ENCODE results near the gene HRG. TPM values are rescaled to one million over a fixed set of nuclear protein-coding genes. Genes with fewer than 3 reads are reported as not detected.
"Not testable (repeated sequence)": the region's sequence is repeated elsewhere in the genome, so short reads cannot be mapped to it uniquely, and the experiment has no call there.

The HRG gene
- total RNA-seq, 1 donor = not detected

- Histone ChIP-seq H3K36me3 (ENCODE audit: insufficient read depth, low read length) (no peaks in the 10 kb centered on the region), H2AFZ (ENCODE audit: low read length) (no peak overlapping the region), H3K27ac (ENCODE audit: low read depth, low read length) (no peak overlapping the region), H3K4me2 (ENCODE audit: insufficient read depth, low read length) (no peak overlapping the region), H3K4me1 (ENCODE audit: insufficient read depth, low read length) (no peaks in the 10 kb centered on the region), H3K79me2 (ENCODE audit: insufficient read depth, low read length) (no peaks in the 10 kb centered on the region), H4K20me1 (ENCODE audit: insufficient read depth, low read length) (no peaks in the 10 kb centered on the region), H3K9me3 (ENCODE audit: low read depth, low read length) (no peaks in the 10 kb centered on the region), H3K27me3 (ENCODE audit: insufficient read depth, low read length) (peaks cover 3% of the 10 kb centered on the region), H3K4me3 (ENCODE audit: insufficient read depth, low read length) (no peak overlapping the region)
- no peak for DNase-seq (ENCODE audit: insufficient read length, low spot score, missing footprints)
- TF ChIP-seq CTCF (IDR thresholded peaks at IDR 0.05; ENCODE audit: extremely low read depth, low read depth, low read length) = no peak
These were observed 21.4 kb downstream of the HRG start for GRCh38 chr3:186687120-186687651.

GRCh38 chr3:186690304-186690703, 24.5 kb downstream of the HRG start:
- H3K79me2 ChIP-seq (ENCODE audit: insufficient read depth, low read length); H3K27me3 ChIP-seq (ENCODE audit: insufficient read depth, low read length); H3K9me3 ChIP-seq (ENCODE audit: low read depth, low read length); H3K27ac ChIP-seq (ENCODE audit: low read depth, low read length); H3K36me3 ChIP-seq (ENCODE audit: insufficient read depth, low read length); H2AFZ ChIP-seq (ENCODE audit: low read length); H3K4me1 ChIP-seq (ENCODE audit: insufficient read depth, low read length); H3K4me3 ChIP-seq (ENCODE audit: insufficient read depth, low read length); DNase-seq (ENCODE audit: insufficient read length, low spot score, missing footprints); H4K20me1 ChIP-seq (ENCODE audit: insufficient read depth, low read length); H3K4me2 ChIP-seq (ENCODE audit: insufficient read depth, low read length): not testable (repeated sequence)

GRCh38 chr3:186691676-186692075, 25.9 kb downstream of the HRG start:
- Histone ChIP-seq H3K4me2 (ENCODE audit: insufficient read depth, low read length) (no peak overlapping the region), H3K27ac (ENCODE audit: low read depth, low read length) (no peak overlapping the region), H4K20me1 (ENCODE audit: insufficient read depth, low read length) (no peaks in the 10 kb centered on the region), H2AFZ (ENCODE audit: low read length) (no peak overlapping the region), H3K79me2 (ENCODE audit: insufficient read depth, low read length) (no peaks in the 10 kb centered on the region), H3K36me3 (ENCODE audit: insufficient read depth, low read length) (no peaks in the 10 kb centered on the region), H3K9me3 (ENCODE audit: low read depth, low read length) (no peaks in the 10 kb centered on the region), H3K4me1 (ENCODE audit: insufficient read depth, low read length) (no peaks in the 10 kb centered on the region), H3K27me3 (ENCODE audit: insufficient read depth, low read length) (no peaks in the 10 kb centered on the region), H3K4me3 (ENCODE audit: insufficient read depth, low read length) (no peak overlapping the region)
- no peak for TF ChIP-seq CTCF (IDR thresholded peaks at IDR 0.05; ENCODE audit: extremely low read depth, low read depth, low read length)
- DNase-seq (ENCODE audit: insufficient read length, low spot score, missing footprints) = no peak

- Histone ChIP-seq H3K9me3 (ENCODE audit: low read depth, low read length) (no peaks in the 10 kb centered on the region), H3K4me2 (ENCODE audit: insufficient read depth, low read length) (no peak overlapping the region), H2AFZ (ENCODE audit: low read length) (no peak overlapping the region), H4K20me1 (ENCODE audit: insufficient read depth, low read length) (no peaks in the 10 kb centered on the region), H3K79me2 (ENCODE audit: insufficient read depth, low read length) (no peaks in the 10 kb centered on the region), H3K4me3 (ENCODE audit: insufficient read depth, low read length) (no peak overlapping the region), H3K27ac (ENCODE audit: low read depth, low read length) (no peak overlapping the region), H3K27me3 (ENCODE audit: insufficient read depth, low read length) (no peaks in the 10 kb centered on the region), H3K36me3 (ENCODE audit: insufficient read depth, low read length) (no peaks in the 10 kb centered on the region), H3K4me1 (ENCODE audit: insufficient read depth, low read length) (no peaks in the 10 kb centered on the region)
- no peak for TF ChIP-seq CTCF (IDR thresholded peaks at IDR 0.05; ENCODE audit: extremely low read depth, low read depth, low read length)
- no peak for DNase-seq (ENCODE audit: insufficient read length, low spot score, missing footprints)
These were observed 28.0 kb downstream of the HRG start for GRCh38 chr3:186693843-186694242.

Data from osteoblast (primary cell).